ENCODE data around the gene ECPAS. TPM values are rescaled to one million over a fixed set of nuclear protein-coding genes. Genes with fewer than 3 reads are reported as not detected.

The ECPAS gene
- polyA plus RNA-seq, 1 donor from 2014 or later, result 42.6 TPM

DNA sequence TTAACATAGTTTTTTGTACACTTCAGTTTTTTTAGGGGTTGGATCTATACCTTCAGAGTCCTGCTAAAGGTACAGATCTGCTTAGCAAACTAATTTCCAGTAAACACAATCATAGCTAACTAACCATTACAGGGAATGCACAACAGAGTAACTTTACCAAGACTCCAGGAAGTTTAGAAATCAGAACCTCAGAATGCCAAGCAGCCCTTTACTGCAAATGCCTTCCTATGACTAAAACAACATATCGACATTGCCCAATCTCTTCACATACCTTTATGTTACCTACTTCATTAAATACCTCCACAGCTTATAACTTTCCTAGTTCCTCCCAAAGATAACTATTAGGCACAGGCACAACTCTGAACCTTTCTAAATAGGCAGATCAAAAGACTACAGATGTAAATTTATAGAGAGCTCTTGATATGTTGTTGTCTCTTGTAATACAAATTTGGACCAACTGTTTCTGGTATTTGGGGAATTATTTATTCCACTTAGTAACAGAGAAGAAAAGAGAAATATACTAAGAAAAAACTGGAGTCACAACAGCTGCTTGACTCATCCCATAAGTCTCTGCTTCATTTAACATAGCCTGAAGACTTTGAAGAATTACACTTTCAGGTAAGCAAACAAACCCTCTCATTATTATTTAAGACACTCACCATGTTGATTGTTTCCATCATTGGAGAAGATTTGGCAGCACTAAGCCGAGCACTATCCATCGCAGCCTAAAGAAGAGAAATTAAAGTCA, 108.2 kb downstream of the ECPAS start:
- TF ChIP-seq RAD21 (conservative IDR thresholded peaks at IDR 0.05) (no peak), EZH2 (IDR thresholded peaks at IDR 0.05; ENCODE audit: borderline replicate concordance, insufficient read depth, low read length, poor library complexity, severe bottlenecking) (no peak), POLR2AphosphoS5 (IDR thresholded peaks at IDR 0.05) (no peak), TAF1 (IDR thresholded peaks at IDR 0.05; ENCODE audit: low read depth) (no peak), EP300 (conservative IDR thresholded peaks at IDR 0.05; ENCODE audit: poor library complexity, severe bottlenecking) (no peak), MXI1 (conservative IDR thresholded peaks at IDR 0.05; ENCODE audit: poor library complexity, severe bottlenecking) (no peak), SMC3 (conservative IDR thresholded peaks at IDR 0.05; ENCODE audit: poor library complexity) (no peak)
- TF ChIP-seq, protein P1, sequence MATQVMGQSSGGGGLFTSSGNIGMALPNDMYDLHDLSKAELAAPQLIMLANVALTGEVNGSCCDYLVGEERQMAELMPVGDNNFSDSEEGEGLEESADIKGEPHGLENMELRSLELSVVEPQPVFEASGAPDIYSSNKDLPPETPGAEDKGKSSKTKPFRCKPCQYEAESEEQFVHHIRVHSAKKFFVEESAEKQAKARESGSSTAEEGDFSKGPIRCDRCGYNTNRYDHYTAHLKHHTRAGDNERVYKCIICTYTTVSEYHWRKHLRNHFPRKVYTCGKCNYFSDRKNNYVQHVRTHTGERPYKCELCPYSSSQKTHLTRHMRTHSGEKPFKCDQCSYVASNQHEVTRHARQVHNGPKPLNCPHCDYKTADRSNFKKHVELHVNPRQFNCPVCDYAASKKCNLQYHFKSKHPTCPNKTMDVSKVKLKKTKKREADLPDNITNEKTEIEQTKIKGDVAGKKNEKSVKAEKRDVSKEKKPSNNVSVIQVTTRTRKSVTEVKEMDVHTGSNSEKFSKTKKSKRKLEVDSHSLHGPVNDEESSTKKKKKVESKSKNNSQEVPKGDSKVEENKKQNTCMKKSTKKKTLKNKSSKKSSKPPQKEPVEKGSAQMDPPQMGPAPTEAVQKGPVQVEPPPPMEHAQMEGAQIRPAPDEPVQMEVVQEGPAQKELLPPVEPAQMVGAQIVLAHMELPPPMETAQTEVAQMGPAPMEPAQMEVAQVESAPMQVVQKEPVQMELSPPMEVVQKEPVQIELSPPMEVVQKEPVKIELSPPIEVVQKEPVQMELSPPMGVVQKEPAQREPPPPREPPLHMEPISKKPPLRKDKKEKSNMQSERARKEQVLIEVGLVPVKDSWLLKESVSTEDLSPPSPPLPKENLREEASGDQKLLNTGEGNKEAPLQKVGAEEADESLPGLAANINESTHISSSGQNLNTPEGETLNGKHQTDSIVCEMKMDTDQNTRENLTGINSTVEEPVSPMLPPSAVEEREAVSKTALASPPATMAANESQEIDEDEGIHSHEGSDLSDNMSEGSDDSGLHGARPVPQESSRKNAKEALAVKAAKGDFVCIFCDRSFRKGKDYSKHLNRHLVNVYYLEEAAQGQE (IDR thresholded peaks at IDR 0.05; ENCODE audit: borderline replicate concordance), result no peak
- TF ChIP-seq, protein P2, sequence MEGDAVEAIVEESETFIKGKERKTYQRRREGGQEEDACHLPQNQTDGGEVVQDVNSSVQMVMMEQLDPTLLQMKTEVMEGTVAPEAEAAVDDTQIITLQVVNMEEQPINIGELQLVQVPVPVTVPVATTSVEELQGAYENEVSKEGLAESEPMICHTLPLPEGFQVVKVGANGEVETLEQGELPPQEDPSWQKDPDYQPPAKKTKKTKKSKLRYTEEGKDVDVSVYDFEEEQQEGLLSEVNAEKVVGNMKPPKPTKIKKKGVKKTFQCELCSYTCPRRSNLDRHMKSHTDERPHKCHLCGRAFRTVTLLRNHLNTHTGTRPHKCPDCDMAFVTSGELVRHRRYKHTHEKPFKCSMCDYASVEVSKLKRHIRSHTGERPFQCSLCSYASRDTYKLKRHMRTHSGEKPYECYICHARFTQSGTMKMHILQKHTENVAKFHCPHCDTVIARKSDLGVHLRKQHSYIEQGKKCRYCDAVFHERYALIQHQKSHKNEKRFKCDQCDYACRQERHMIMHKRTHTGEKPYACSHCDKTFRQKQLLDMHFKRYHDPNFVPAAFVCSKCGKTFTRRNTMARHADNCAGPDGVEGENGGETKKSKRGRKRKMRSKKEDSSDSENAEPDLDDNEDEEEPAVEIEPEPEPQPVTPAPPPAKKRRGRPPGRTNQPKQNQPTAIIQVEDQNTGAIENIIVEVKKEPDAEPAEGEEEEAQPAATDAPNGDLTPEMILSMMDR (IDR thresholded peaks at IDR 0.05; ENCODE audit: poor library complexity, severe bottlenecking), result no peak
- Histone ChIP-seq H3K9me3 (ENCODE audit: low read length) (no peaks in the 10 kb centered on the region), H3K4me3 (ENCODE audit: low read length) (no peak overlapping the region), H4K20me1 (ENCODE audit: insufficient read depth) (no peaks in the 10 kb centered on the region), H3F3A (ENCODE audit: insufficient read depth, low read length, poor library complexity, severe bottlenecking) (no peaks in the 10 kb centered on the region), H3K27ac (ENCODE audit: low read length) (no peak overlapping the region), H3K36me3 (ENCODE audit: insufficient read depth, low read length) (peaks cover 5% of the 10 kb centered on the region), H3K27me3 (ENCODE audit: insufficient read depth, low read depth, low read length) (no peaks in the 10 kb centered on the region), H3K79me2 (replicated peaks; ENCODE audit: insufficient read depth, low read length) (no peaks in the 10 kb centered on the region), H2AFZ (ENCODE audit: low read depth, low read length) (no peak overlapping the region), H3K4me2 (ENCODE audit: low read length) (no peak overlapping the region), H3K9me2 (ENCODE audit: insufficient read depth, low read length) (no peaks in the 10 kb centered on the region), H3K9ac (ENCODE audit: low read length) (no peak overlapping the region)

DNA sequence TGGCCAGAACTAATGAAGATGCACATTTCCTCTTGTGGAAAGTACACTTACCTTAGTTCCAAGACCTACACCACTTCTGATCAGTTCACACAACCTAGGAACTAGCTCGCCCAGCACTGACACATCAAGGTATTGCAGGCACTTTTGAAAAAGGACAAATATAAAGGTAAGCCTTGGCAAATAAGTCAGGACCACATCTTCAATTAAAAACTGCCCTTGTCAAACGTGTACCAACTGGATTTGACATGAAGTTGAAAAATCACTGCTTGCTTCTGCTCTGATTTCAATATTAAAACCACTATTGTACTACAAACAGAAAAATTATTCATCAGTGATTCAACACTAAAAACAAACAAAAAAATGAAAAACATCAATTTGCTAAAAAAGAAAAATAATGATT, 109.1 kb downstream of the ECPAS start:
- Histone ChIP-seq H3K4me3 (ENCODE audit: low read length) (no peak overlapping the region), H3K79me2 (replicated peaks; ENCODE audit: insufficient read depth, low read length) (no peaks in the 10 kb centered on the region), H2AFZ (ENCODE audit: low read depth, low read length) (no peak overlapping the region), H3K27me3 (ENCODE audit: insufficient read depth, low read depth, low read length) (no peaks in the 10 kb centered on the region), H3K27ac (ENCODE audit: low read length) (no peak overlapping the region), H3K36me3 (ENCODE audit: insufficient read depth, low read length) (peaks cover 5% of the 10 kb centered on the region), H3K9ac (ENCODE audit: low read length) (no peak overlapping the region), H3K9me2 (ENCODE audit: insufficient read depth, low read length) (no peaks in the 10 kb centered on the region), H4K20me1 (ENCODE audit: insufficient read depth) (no peaks in the 10 kb centered on the region), H3K4me2 (ENCODE audit: low read length) (no peak overlapping the region), H3K9me3 (ENCODE audit: low read length) (no peaks in the 10 kb centered on the region), H3F3A (ENCODE audit: insufficient read depth, low read length, poor library complexity, severe bottlenecking) (no peaks in the 10 kb centered on the region)
- TF ChIP-seq TAF1 (IDR thresholded peaks at IDR 0.05; ENCODE audit: low read depth) (no peak), MXI1 (conservative IDR thresholded peaks at IDR 0.05; ENCODE audit: poor library complexity, severe bottlenecking) (no peak), POLR2AphosphoS5 (IDR thresholded peaks at IDR 0.05) (no peak), RAD21 (conservative IDR thresholded peaks at IDR 0.05) (no peak), SMC3 (conservative IDR thresholded peaks at IDR 0.05; ENCODE audit: poor library complexity) (no peak), EZH2 (IDR thresholded peaks at IDR 0.05; ENCODE audit: borderline replicate concordance, insufficient read depth, low read length, poor library complexity, severe bottlenecking) (no peak), EP300 (conservative IDR thresholded peaks at IDR 0.05; ENCODE audit: poor library complexity, severe bottlenecking) (no peak)
- TF ChIP-seq, protein P1 (IDR thresholded peaks at IDR 0.05; ENCODE audit: borderline replicate concordance), result no peak
- TF ChIP-seq, protein P2 (IDR thresholded peaks at IDR 0.05; ENCODE audit: poor library complexity, severe bottlenecking), result no peak
